Ureter (tissue), 1 donor: Measurements from ENCODE around the gene FAM83B. TPM values are rescaled to one million over a fixed set of nuclear protein-coding genes. Genes with fewer than 3 reads are reported as not detected.
"Not testable (repeated sequence)": the region's sequence is repeated elsewhere in the genome, so short reads cannot be mapped to it uniquely, and the experiment has no call there.

ENCODE experiments used
- DNase-seq: peaks from one replicate; pipeline ENCODE4 v3.0.0-alpha.2; 2020; ENCODE audit warnings: low spot score
- total RNA-seq: library from RNA; stranded (reverse); gene quantifications from one replicate; pipeline ENCODE4 v1.2.4, GENCODE V29; 2023
- donor health status: DM: yes; HTN: yes; CAD: no.

Gene FAM83B
- 24.9 TPM for total RNA-seq

GRCh38 chr6:54846243-54846856, at the start of gene FAM83B:
FAM83B (plus strand) TSS chr6:54846771; CDS start chr6:54870247, 23,476 bp downstream.
- DNase-seq: peak; percentile 90

- DNase-seq: not testable (repeated sequence)
Measured at GRCh38 chr6:54796918-54797317, 49.7 kb upstream of the FAM83B start.

- DNase-seq: no peak
Measured at GRCh38 chr6:54800050-54800600, 46.4 kb upstream of the FAM83B start.

- DNase-seq: no peak
Measured at GRCh38 chr6:54801244-54801643, 45.3 kb upstream of the FAM83B start.

- no peak for DNase-seq
Measured at GRCh38 chr6:54801669-54802068, 44.9 kb upstream of the FAM83B start.

- no peak for DNase-seq
Measured at GRCh38 chr6:54802775-54803634, 43.6 kb upstream of the FAM83B start.

- DNase-seq: no peak
Measured at GRCh38 chr6:54805077-54805476, 41.5 kb upstream of the FAM83B start.

- DNase-seq: no peak
Measured at GRCh38 chr6:54810147-54810546, 36.4 kb upstream of the FAM83B start.

GRCh38 chr6:54813892-54814291, 32.7 kb upstream of the FAM83B start:
- DNase-seq: no peak

- DNase-seq: no peak
Measured at GRCh38 chr6:54817236-54817635, 29.3 kb upstream of the FAM83B start.

- no peak for DNase-seq
Measured at GRCh38 chr6:54817834-54818233, 28.7 kb upstream of the FAM83B start.

GRCh38 chr6:54824225-54824624, 22.3 kb upstream of the FAM83B start:
- not testable (repeated sequence) for DNase-seq

GRCh38 chr6:54827010-54827409, 19.6 kb upstream of the FAM83B start:
- no peak for DNase-seq

- DNase-seq: no peak
Measured at GRCh38 chr6:54830216-54830615, 16.4 kb upstream of the FAM83B start.

- no peak for DNase-seq
Measured at GRCh38 chr6:54835176-54835575, 11.4 kb upstream of the FAM83B start.

- DNase-seq: peak; percentile 43
Measured at GRCh38 chr6:54846857-54847674, 495 bp downstream of the FAM83B start.

- DNase-seq: no peak
Measured at GRCh38 chr6:54847799-54848597, 1.4 kb downstream of the FAM83B start.

- DNase-seq: no peak
Measured at GRCh38 chr6:54850114-54850513, 3.5 kb downstream of the FAM83B start.

GRCh38 chr6:54856129-54856528, 9.6 kb downstream of the FAM83B start:
- DNase-seq: peak; percentile 45

- no peak for DNase-seq
Measured at GRCh38 chr6:54860132-54860531, 13.6 kb downstream of the FAM83B start.

- DNase-seq: no peak
Measured at GRCh38 chr6:54860739-54861138, 14.2 kb downstream of the FAM83B start.
